Neuronal stem cell (in vitro differentiated cells): Measurements from ENCODE around the gene FANK1.

Experiments used
- DNase-seq: peaks from one replicate; pipeline ENCODE4 v3.0.0-alpha.2; 2013; ENCODE audit warnings: low spot score
- H2AFZ ChIP-seq: one replicate; pipeline ENCODE4 v1.6.1; 2013; ENCODE audit warnings: mild to moderate bottlenecking, low read length, inconsistent platforms
- H2AK5ac ChIP-seq: 2 replicates; pipeline ENCODE4 v1.6.1; 2013; ENCODE audit warnings: low read depth, mild to moderate bottlenecking, inconsistent platforms, low read length, moderate library complexity, mixed read lengths
- H2BK120ac ChIP-seq: 2 replicates; pipeline ENCODE4 v1.6.1; 2013; ENCODE audit warnings: low read depth, mild to moderate bottlenecking, inconsistent platforms, low read length, moderate library complexity, mixed read lengths
- H2BK12ac ChIP-seq: one replicate; pipeline ENCODE4 v1.6.1; 2013; ENCODE audit warnings: low read length, inconsistent platforms
- H2BK15ac ChIP-seq: 2 replicates; pipeline ENCODE4 v1.6.1; 2013; ENCODE audit warnings: mild to moderate bottlenecking, low read length, inconsistent platforms, mixed read lengths
- H2BK5ac ChIP-seq: one replicate; pipeline ENCODE4 v1.6.1; 2013; ENCODE audit warnings: inconsistent platforms, mild to moderate bottlenecking, low read length, moderate library complexity
- H3K14ac ChIP-seq: one replicate; pipeline ENCODE4 v1.6.1; 2013; ENCODE audit warnings: low read length, inconsistent platforms
- H3K18ac ChIP-seq: 2 replicates; pipeline ENCODE4 v1.6.1; 2013; ENCODE audit warnings: low read length, inconsistent platforms
- H3K23ac ChIP-seq: 2 replicates; pipeline ENCODE4 v1.6.1; 2013; ENCODE audit warnings: low read depth, mild to moderate bottlenecking, mixed read lengths, low read length, inconsistent platforms; ENCODE audit not compliant: poor library complexity
- H3K27ac ChIP-seq: replicated peaks from 3 replicates; pipeline ENCODE4 v1.5.1; 2013; ENCODE audit warnings: low read length, inconsistent platforms
- H3K27me3 ChIP-seq, 3 experiments: 2 replicates each; pipeline ENCODE4 v1.6.1; 2013; ENCODE audit warnings: low read length in 3 of 3, mild to moderate bottlenecking in 2 of 3, inconsistent platforms in 1 of 3, low read depth in 1 of 3, mixed read lengths in 1 of 3, moderate library complexity in 1 of 3; ENCODE audit not compliant: control insufficient read depth in 3 of 3, insufficient read depth in 3 of 3
- H3K36me3 ChIP-seq, 2 donors: replicated peaks in 1 of 2; 2 replicates each; pipeline ENCODE4 v1.6.1; 2013; ENCODE audit warnings: low read length in 2 of 2; ENCODE audit not compliant: control insufficient read depth in 2 of 2, insufficient read depth in 2 of 2
- H3K4ac ChIP-seq: 2 replicates; pipeline ENCODE4 v1.6.1; 2013; ENCODE audit warnings: inconsistent platforms, mild to moderate bottlenecking, low read length, moderate library complexity
- H3K4me1 ChIP-seq, 2 donors: 1 replicate in 1 of 2; 2 replicates in 1 of 2; pipeline ENCODE4 v1.6.1; 2013; ENCODE audit warnings: low read length in 2 of 2, low read depth in 1 of 2; ENCODE audit not compliant: control insufficient read depth in 2 of 2, insufficient read depth in 1 of 2
- H3K4me2 ChIP-seq: one replicate; pipeline ENCODE4 v1.6.1; 2013; ENCODE audit warnings: mild to moderate bottlenecking, low read length, inconsistent platforms; ENCODE audit not compliant: insufficient read depth, poor library complexity, severe bottlenecking
- H3K4me3 ChIP-seq, 2 donors: 2 replicates each; pipeline ENCODE4 v1.5.1; 2013; ENCODE audit warnings: low read length in 2 of 2, mild to moderate bottlenecking in 2 of 2, inconsistent platforms in 1 of 2, moderate library complexity in 1 of 2
- H3K79me1 ChIP-seq: one replicate; pipeline ENCODE4 v1.6.1; 2013; ENCODE audit warnings: low read depth, mild to moderate bottlenecking, inconsistent platforms, low read length, moderate library complexity
- H3K9ac ChIP-seq: one replicate; pipeline ENCODE4 v1.6.1; 2013; ENCODE audit warnings: mild to moderate bottlenecking, low read depth, low read length, inconsistent platforms; ENCODE audit not compliant: poor library complexity
- H3K9me3 ChIP-seq, 2 donors: replicated peaks in 1 of 2; 2 replicates each; pipeline versions ENCODE3 to v1.6.1; 2013; ENCODE audit warnings: low read length in 2 of 2, mild to moderate bottlenecking in 2 of 2, inconsistent platforms in 1 of 2, low read depth in 1 of 2, mixed read lengths in 1 of 2, moderate library complexity in 1 of 2; ENCODE audit not compliant: control insufficient read depth in 2 of 2, insufficient read depth in 1 of 2
- H4K8ac ChIP-seq: one replicate; pipeline ENCODE4 v1.6.1; 2013; ENCODE audit warnings: low read depth, mild to moderate bottlenecking, inconsistent platforms, low read length, moderate library complexity
- H4K91ac ChIP-seq: one replicate; pipeline ENCODE4 v1.6.1; 2013; ENCODE audit warnings: low read length, low read depth, mild to moderate bottlenecking, inconsistent platforms; ENCODE audit not compliant: poor library complexity
- WGBS, 2 donors: extraction: QIAGEN DNeasy Blood & Tissue Kit; methylation state at CpG; one replicate each; pipeline ENCODE4 v1.1.7; 2013; ENCODE audit warnings: missing lambda C conversion rate in 2 of 2, mixed read lengths in 1 of 2; ENCODE audit not compliant: insufficient read length in 2 of 2, insufficient replicate concordance in 1 of 2; ENCODE audit errors: extremely low coverage in 2 of 2; 5-methylcytosine and 5-hydroxymethylcytosine counted together

FANK1 gene

DNA sequence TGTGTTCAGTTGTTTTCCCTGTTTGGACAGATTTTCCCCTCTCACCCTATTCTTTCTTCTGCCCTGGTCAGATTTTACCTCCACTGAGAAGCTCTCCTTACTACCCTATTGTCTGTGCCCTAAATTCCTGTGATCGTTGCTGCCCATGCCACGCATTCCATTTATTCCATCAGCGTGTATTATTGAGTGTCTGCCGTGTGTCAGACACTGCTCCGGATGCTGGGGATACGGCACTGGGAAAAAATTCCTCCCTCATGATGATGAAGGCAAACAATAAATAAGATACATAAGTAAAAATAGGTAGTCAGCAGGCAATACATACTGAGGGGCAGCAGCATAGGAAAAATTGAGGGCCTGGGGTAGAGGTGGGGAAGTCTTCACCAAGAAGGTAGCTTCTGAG lies 86.8 kb downstream of the FANK1 start:
- no peak overlapping the region for H2BK15ac ChIP-seq
- no peaks in the 10 kb centered on the region for H3K27me3 ChIP-seq
- no peak overlapping the region for H3K9ac ChIP-seq
- H3K23ac ChIP-seq: no peak overlapping the region
- no peaks in the 10 kb centered on the region for H3K79me1 ChIP-seq
- H2AK5ac ChIP-seq: no peak overlapping the region
- no peak for DNase-seq
- no peak overlapping the region for H3K4me3 ChIP-seq
- no peak overlapping the region for H2AFZ ChIP-seq
- peaks cover 5 to 18% of the 10 kb centered on the region in 2 donors for H3K4me1 ChIP-seq
- H3K14ac ChIP-seq: no peak overlapping the region
- H4K91ac ChIP-seq: no peak overlapping the region
- H3K18ac ChIP-seq: no peak overlapping the region
- no peak overlapping the region for H4K8ac ChIP-seq
- no peak overlapping the region for H2BK12ac ChIP-seq
- H3K4ac ChIP-seq: no peak overlapping the region
- no peaks in the 10 kb centered on the region for H3K9me3 ChIP-seq
- WGBS, 2 donors: no CpG with 5 or more reads among the region's 6 CpGs
- H3K27ac ChIP-seq: no peak overlapping the region
- H3K36me3 ChIP-seq: no peaks in the 10 kb centered on the region
- no peak overlapping the region for H3K4me2 ChIP-seq
- H2BK120ac ChIP-seq: no peak overlapping the region
- H2BK5ac ChIP-seq: no peak overlapping the region

DNA sequence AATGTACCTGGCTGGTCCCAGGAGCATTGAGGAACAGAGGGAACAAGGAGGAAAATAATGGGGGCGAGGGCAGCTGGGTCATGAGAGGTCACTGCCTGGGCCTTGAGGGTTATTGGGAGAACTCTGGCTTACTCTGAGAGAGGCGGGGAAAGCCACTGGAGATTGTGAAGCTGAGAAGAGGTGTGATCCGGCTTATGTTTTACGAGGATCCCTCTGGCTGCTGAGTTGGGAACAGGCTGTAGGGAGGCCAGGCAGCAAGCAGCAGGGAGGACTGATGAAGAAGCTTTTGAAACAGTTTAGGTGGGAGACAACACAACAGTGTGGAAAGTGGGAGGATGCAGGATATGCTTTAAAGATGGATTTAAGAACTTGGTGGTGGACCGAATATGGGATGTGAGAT lies 87.3 kb downstream of the FANK1 start:
- Histone ChIP-seq H2BK12ac (no peak overlapping the region), H3K4me1 (peaks cover 5 to 18% of the 10 kb centered on the region in 2 donors), H3K4ac (no peak overlapping the region), H3K36me3 (no peaks in the 10 kb centered on the region), H3K4me2 (no peak overlapping the region), H3K9me3 (no peaks in the 10 kb centered on the region), H2AFZ (no peak overlapping the region), H3K18ac (no peak overlapping the region), H3K4me3 (no peak overlapping the region), H3K79me1 (no peaks in the 10 kb centered on the region), H2BK120ac (no peak overlapping the region), H3K27me3 (no peaks in the 10 kb centered on the region), H2BK5ac (no peak overlapping the region), H4K91ac (no peak overlapping the region), H3K9ac (no peak overlapping the region), H2AK5ac (peak overlapping the region; percentile 28), H2BK15ac (no peak overlapping the region), H4K8ac (no peak overlapping the region), H3K14ac (no peak overlapping the region), H3K27ac (no peak overlapping the region), H3K23ac (no peak overlapping the region)
- 100% methylated on average over 1 of the region's 5 CpGs for whole genome bisulfite sequencing, 2 donors
- DNase-seq: no peak

DNA sequence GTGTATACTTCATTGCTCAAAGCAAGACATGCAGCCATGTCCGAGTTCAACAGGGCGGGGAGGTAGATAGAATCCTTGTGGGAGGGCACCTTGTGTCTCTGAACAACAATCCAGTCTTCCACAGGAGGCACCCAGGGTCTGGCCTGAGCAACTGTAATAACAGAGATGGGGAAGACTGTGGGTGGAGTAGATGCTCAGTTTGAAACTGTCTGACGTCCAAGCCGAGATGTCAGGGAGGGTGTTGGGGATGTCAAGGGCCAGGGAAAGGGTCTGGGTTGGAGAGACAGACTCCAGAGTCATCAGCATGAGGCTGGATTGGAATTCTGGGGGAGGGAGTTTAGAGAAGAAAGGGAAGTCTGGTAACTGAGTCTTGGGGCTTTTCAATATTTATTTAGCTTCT lies 88.0 kb downstream of the FANK1 start:
- no peaks in the 10 kb centered on the region for H3K79me1 ChIP-seq
- no peak overlapping the region for H3K23ac ChIP-seq
- H4K8ac ChIP-seq: no peak overlapping the region
- H3K18ac ChIP-seq: peak overlapping the region; percentile 54
- H3K14ac ChIP-seq: no peak overlapping the region
- peak overlapping the region; percentile 28 for H2AK5ac ChIP-seq
- DNase-seq: no peak
- H2AFZ ChIP-seq: no peak overlapping the region
- peaks cover 5 to 18% of the 10 kb centered on the region in 2 donors for H3K4me1 ChIP-seq
- no peaks in the 10 kb centered on the region for H3K9me3 ChIP-seq
- H2BK5ac ChIP-seq: no peak overlapping the region
- no peak overlapping the region for H2BK12ac ChIP-seq
- no peak overlapping the region for H2BK120ac ChIP-seq
- no peak overlapping the region for H4K91ac ChIP-seq
- H3K9ac ChIP-seq: no peak overlapping the region
- no peak overlapping the region for H3K4me3 ChIP-seq
- H3K36me3 ChIP-seq: no peaks in the 10 kb centered on the region
- peak overlapping the region; percentile 82 for H2BK15ac ChIP-seq
- WGBS, 2 donors: no CpG with 5 or more reads among the region's 4 CpGs
- H3K4me2 ChIP-seq: no peak overlapping the region
- no peak overlapping the region for H3K27ac ChIP-seq
- no peak overlapping the region for H3K4ac ChIP-seq
- H3K27me3 ChIP-seq: no peaks in the 10 kb centered on the region

DNA sequence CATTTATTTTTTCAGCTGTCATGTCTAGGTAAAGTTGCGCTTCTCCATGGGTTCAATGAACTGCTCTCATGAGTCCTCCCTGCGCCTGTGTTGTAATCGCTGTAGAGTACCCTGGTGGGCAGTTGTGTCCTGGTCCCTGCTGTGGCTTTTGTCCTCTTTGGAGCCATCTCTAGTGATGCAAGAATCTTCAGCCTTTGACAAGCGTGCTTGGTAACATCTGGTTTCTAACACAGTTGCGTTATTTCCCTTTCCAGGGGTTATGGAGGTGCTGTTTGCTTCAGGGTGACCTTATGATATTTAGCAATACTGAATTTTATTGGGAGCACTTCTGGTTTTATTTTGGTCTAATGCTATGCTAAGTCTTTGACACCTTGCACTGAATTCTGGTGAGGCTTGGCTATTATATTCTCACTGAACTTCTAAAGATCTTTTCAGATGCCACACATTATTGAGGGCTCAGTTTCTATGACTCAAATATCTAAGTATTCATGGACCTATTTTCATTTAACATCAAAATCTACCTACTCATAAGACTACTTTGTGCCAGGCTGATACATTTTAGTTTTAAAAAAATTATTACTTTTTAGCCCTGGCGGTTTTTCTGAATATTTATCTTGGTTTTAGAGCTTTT lies 88.6 kb downstream of the FANK1 start:
- no peak overlapping the region for H3K27ac ChIP-seq
- H3K27me3 ChIP-seq: no peaks in the 10 kb centered on the region
- no peak for DNase-seq
- peaks cover 0 to 2% of the 10 kb centered on the region in 2 donors for H3K36me3 ChIP-seq
- no peaks in the 10 kb centered on the region for H3K9me3 ChIP-seq
- H3K4me1 ChIP-seq: peaks cover 5 to 18% of the 10 kb centered on the region in 2 donors
- H2BK12ac ChIP-seq: no peak overlapping the region
- no peak overlapping the region for H2BK5ac ChIP-seq
- H4K91ac ChIP-seq: no peak overlapping the region
- no peak overlapping the region for H2BK15ac ChIP-seq
- H3K4me3 ChIP-seq: no peak overlapping the region
- H3K4ac ChIP-seq: no peak overlapping the region
- no peak overlapping the region for H3K14ac ChIP-seq
- H3K4me2 ChIP-seq: no peak overlapping the region
- H2BK120ac ChIP-seq: no peak overlapping the region
- H3K18ac ChIP-seq: no peak overlapping the region
- no peak overlapping the region for H2AK5ac ChIP-seq
- WGBS, 2 donors: no CpG with 5 or more reads among the region's 6 CpGs
- H3K79me1 ChIP-seq: no peaks in the 10 kb centered on the region
- no peak overlapping the region for H4K8ac ChIP-seq
- no peak overlapping the region for H3K9ac ChIP-seq
- no peak overlapping the region for H2AFZ ChIP-seq
- no peak overlapping the region for H3K23ac ChIP-seq
